ENCODE results near the gene DNAJB8. TPM values are rescaled to one million over a fixed set of nuclear protein-coding genes. Genes with fewer than 3 reads are reported as not detected.

The DNAJB8 gene
- total and polyA plus RNA-seq, 4 donors = not detected

DNA sequence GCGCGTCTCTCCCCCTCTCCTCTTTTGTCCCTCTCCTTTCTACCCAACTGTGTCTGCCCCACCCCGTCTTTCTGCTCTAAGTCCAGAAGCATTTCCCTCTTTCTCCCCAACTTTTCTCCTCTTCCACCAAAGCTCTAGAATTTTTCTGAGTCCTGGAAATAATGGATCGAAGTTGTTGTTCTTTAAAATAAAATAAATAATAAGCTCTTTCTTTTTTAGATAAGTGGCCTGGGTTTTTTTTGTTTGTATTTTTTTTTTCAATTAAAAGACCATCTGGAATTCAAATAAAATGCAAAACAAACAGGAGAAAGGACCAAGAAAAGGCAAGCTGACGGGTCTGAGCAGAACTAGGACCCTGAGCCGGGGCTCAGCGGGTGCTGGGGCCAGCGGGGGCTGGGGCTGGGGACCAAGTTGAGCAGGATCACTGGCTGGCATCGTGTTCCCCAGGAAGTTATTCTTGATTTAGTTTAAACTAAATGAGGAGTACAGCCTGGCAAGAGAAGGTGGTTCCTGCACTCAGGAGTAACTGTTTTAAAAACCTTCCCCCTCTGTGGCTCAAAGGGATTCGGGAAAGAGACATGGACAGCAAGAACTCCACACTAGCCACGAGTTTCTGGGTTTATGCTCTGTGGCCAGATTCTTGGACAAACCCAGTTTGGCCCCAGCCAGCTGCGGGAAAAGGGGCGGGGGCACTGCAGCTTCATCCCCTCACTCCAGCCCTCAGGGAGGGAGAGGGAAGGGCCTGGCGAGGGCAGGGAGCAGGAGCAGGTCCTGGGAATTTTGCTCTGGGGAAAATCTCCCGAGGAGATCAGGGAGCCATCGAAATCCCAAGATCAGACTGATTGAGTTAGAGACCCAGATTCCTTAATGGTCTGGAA, 18.0 kb upstream of the DNAJB8 start:
- H3K9me3 ChIP-seq (ENCODE audit: control insufficient read depth in 4 of 4, low read length in 3 of 4) = no peaks in the 10 kb centered on the region
- DNase-seq (ENCODE audit: low spot score) = no peak
- no peak overlapping the region for H3K27ac ChIP-seq (ENCODE audit: low read depth in 1 of 2, low read length in 2 of 2)
- TF ChIP-seq, protein P1, sequence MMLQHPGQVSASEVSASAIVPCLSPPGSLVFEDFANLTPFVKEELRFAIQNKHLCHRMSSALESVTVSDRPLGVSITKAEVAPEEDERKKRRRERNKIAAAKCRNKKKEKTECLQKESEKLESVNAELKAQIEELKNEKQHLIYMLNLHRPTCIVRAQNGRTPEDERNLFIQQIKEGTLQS (IDR thresholded peaks at IDR 0.05) = no peak
- TF ChIP-seq TAF1 (conservative IDR thresholded peaks at IDR 0.05) (no peak), NR2F2 (IDR thresholded peaks at IDR 0.05) (no peak), JUND (IDR thresholded peaks at IDR 0.05) (no peak), FOXA2 (IDR thresholded peaks at IDR 0.05) (no peak), RXRA (IDR thresholded peaks at IDR 0.05) (no peak), GABPA (IDR thresholded peaks at IDR 0.05 in 1 of 2, conservative IDR thresholded peaks at IDR 0.05 in 1 of 2) (no peak)
- TF ChIP-seq, protein P2, sequence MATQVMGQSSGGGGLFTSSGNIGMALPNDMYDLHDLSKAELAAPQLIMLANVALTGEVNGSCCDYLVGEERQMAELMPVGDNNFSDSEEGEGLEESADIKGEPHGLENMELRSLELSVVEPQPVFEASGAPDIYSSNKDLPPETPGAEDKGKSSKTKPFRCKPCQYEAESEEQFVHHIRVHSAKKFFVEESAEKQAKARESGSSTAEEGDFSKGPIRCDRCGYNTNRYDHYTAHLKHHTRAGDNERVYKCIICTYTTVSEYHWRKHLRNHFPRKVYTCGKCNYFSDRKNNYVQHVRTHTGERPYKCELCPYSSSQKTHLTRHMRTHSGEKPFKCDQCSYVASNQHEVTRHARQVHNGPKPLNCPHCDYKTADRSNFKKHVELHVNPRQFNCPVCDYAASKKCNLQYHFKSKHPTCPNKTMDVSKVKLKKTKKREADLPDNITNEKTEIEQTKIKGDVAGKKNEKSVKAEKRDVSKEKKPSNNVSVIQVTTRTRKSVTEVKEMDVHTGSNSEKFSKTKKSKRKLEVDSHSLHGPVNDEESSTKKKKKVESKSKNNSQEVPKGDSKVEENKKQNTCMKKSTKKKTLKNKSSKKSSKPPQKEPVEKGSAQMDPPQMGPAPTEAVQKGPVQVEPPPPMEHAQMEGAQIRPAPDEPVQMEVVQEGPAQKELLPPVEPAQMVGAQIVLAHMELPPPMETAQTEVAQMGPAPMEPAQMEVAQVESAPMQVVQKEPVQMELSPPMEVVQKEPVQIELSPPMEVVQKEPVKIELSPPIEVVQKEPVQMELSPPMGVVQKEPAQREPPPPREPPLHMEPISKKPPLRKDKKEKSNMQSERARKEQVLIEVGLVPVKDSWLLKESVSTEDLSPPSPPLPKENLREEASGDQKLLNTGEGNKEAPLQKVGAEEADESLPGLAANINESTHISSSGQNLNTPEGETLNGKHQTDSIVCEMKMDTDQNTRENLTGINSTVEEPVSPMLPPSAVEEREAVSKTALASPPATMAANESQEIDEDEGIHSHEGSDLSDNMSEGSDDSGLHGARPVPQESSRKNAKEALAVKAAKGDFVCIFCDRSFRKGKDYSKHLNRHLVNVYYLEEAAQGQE (IDR thresholded peaks at IDR 0.05) = no peak
- peaks cover 14 to 31% (median 28%) of the 10 kb centered on the region in 4 donors for H3K4me1 ChIP-seq (ENCODE audit: control insufficient read depth in 4 of 4, insufficient read depth in 4 of 4, low read length in 3 of 4)
- WGBS = 27% methylated on average over 16 of the region's 16 CpGs
- H3K27me3 ChIP-seq (ENCODE audit: control insufficient read depth in 4 of 4, insufficient read depth in 4 of 4, low read length in 3 of 4) = peaks cover 10 to 15% (median 11%) of the 10 kb centered on the region in 4 donors
- H3K4me3 ChIP-seq (ENCODE audit: low read depth in 1 of 3, low read length in 3 of 3) = no peak overlapping the region
- no peaks in the 10 kb centered on the region for H3K36me3 ChIP-seq (ENCODE audit: control insufficient read depth in 4 of 4, insufficient read depth in 3 of 4, low read depth in 1 of 4, low read length in 3 of 4)
- H3K9ac ChIP-seq (ENCODE audit: low read depth in 1 of 2, low read length in 2 of 2) = no peak overlapping the region

GRCh38 chr3:128483657-128484403, 17.1 kb upstream of the DNAJB8 start:
- H3K9me3 ChIP-seq (ENCODE audit: control insufficient read depth in 4 of 4, low read length in 3 of 4) = no peaks in the 10 kb centered on the region
- H3K36me3 ChIP-seq (ENCODE audit: control insufficient read depth in 4 of 4, insufficient read depth in 3 of 4, low read depth in 1 of 4, low read length in 3 of 4) = no peaks in the 10 kb centered on the region
- TF ChIP-seq GABPA (IDR thresholded peaks at IDR 0.05 in 1 of 2, conservative IDR thresholded peaks at IDR 0.05 in 1 of 2) (no peak), FOXA1 (IDR thresholded peaks at IDR 0.05) (no peak), EGR1 (IDR thresholded peaks at IDR 0.05; ENCODE audit: low read depth in 2 of 2) (no peak), FOXA2 (IDR thresholded peaks at IDR 0.05) (no peak), RXRA (IDR thresholded peaks at IDR 0.05) (no peak), JUND (IDR thresholded peaks at IDR 0.05) (no peak), HNF4A (conservative IDR thresholded peaks at IDR 0.05) (no peak), SP1 (IDR thresholded peaks at IDR 0.05) (no peak), TAF1 (conservative IDR thresholded peaks at IDR 0.05) (no peak), YY1 (IDR thresholded peaks at IDR 0.05) (no peak)
- TF ChIP-seq, protein P3, sequence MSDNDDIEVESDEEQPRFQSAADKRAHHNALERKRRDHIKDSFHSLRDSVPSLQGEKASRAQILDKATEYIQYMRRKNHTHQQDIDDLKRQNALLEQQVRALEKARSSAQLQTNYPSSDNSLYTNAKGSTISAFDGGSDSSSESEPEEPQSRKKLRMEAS (IDR thresholded peaks at IDR 0.05) = no peak
- TF ChIP-seq, protein P1 (IDR thresholded peaks at IDR 0.05) = no peak
- TF ChIP-seq, protein P2 (IDR thresholded peaks at IDR 0.05) = no peak
- TF ChIP-seq, protein P4, sequence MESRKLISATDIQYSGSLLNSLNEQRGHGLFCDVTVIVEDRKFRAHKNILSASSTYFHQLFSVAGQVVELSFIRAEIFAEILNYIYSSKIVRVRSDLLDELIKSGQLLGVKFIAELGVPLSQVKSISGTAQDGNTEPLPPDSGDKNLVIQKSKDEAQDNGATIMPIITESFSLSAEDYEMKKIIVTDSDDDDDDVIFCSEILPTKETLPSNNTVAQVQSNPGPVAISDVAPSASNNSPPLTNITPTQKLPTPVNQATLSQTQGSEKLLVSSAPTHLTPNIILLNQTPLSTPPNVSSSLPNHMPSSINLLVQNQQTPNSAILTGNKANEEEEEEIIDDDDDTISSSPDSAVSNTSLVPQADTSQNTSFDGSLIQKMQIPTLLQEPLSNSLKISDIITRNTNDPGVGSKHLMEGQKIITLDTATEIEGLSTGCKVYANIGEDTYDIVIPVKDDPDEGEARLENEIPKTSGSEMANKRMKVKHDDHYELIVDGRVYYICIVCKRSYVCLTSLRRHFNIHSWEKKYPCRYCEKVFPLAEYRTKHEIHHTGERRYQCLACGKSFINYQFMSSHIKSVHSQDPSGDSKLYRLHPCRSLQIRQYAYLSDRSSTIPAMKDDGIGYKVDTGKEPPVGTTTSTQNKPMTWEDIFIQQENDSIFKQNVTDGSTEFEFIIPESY (IDR thresholded peaks at IDR 0.05) = no peak
- TF ChIP-seq, protein P5, sequence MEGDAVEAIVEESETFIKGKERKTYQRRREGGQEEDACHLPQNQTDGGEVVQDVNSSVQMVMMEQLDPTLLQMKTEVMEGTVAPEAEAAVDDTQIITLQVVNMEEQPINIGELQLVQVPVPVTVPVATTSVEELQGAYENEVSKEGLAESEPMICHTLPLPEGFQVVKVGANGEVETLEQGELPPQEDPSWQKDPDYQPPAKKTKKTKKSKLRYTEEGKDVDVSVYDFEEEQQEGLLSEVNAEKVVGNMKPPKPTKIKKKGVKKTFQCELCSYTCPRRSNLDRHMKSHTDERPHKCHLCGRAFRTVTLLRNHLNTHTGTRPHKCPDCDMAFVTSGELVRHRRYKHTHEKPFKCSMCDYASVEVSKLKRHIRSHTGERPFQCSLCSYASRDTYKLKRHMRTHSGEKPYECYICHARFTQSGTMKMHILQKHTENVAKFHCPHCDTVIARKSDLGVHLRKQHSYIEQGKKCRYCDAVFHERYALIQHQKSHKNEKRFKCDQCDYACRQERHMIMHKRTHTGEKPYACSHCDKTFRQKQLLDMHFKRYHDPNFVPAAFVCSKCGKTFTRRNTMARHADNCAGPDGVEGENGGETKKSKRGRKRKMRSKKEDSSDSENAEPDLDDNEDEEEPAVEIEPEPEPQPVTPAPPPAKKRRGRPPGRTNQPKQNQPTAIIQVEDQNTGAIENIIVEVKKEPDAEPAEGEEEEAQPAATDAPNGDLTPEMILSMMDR (IDR thresholded peaks at IDR 0.05; ENCODE audit: low read depth, low read length, missing input control) = no peak
- H3K9ac ChIP-seq (ENCODE audit: low read depth in 1 of 2, low read length in 2 of 2) = no peak overlapping the region
- H3K4me3 ChIP-seq (ENCODE audit: low read depth in 1 of 3, low read length in 3 of 3) = no peak overlapping the region
- H3K4me1 ChIP-seq (ENCODE audit: control insufficient read depth in 4 of 4, insufficient read depth in 4 of 4, low read length in 3 of 4) = peaks cover 7 to 24% (median 21%) of the 10 kb centered on the region in 4 donors
- DNase-seq (ENCODE audit: low spot score) = no peak
- peaks cover 10 to 15% (median 11%) of the 10 kb centered on the region in 4 donors for H3K27me3 ChIP-seq (ENCODE audit: control insufficient read depth in 4 of 4, insufficient read depth in 4 of 4, low read length in 3 of 4)
- no peak overlapping the region for H3K27ac ChIP-seq (ENCODE audit: low read depth in 1 of 2, low read length in 2 of 2)
- 20% methylated on average over 26 of the region's 26 CpGs for WGBS
